Epithelial cell of esophagus (primary cell): ENCODE measurements around the gene DGKB.

Experiments used
- DNase-seq: peaks from one replicate; pipeline ENCODE4 v3.0.0; 2010; ENCODE audit warnings: low read depth
- H3K4me3 ChIP-seq: 2 replicates; pipeline ENCODE4 v1.5.1; 2011; ENCODE audit warnings: mild to moderate bottlenecking, low read length, control low read depth
- TF ChIP-seq, protein P1 (sequence below): IDR thresholded peaks from 2 replicates; pipeline ENCODE4 v1.5.1; 2011; ENCODE audit warnings: low read depth, mild to moderate bottlenecking, low read length, control low read depth, inconsistent platforms; ENCODE audit not compliant: insufficient read depth; ENCODE audit errors: missing control alignments

The DGKB gene

DNA sequence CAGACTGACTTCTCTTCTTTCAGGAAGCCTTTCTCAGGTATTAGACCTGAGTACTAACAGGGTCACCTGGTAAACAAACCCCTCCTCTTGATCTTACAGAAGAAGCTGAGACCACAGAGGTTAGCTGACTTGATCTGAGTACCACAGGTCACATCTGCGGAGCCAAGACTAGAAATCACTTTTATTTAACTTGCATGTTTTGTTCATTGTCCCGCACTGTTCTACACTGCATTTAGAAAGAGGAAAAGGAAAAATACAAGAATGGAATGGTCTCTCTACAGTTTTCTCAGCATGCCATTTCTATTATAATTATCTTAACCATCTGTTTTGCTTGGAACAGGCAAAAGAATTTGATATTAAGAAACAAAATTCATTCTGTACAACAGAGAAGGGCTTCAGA is 667.5 kb downstream of the DGKB start:
- no peak overlapping the region for H3K4me3 ChIP-seq
- DNase-seq: no peak
- TF ChIP-seq, protein P1, sequence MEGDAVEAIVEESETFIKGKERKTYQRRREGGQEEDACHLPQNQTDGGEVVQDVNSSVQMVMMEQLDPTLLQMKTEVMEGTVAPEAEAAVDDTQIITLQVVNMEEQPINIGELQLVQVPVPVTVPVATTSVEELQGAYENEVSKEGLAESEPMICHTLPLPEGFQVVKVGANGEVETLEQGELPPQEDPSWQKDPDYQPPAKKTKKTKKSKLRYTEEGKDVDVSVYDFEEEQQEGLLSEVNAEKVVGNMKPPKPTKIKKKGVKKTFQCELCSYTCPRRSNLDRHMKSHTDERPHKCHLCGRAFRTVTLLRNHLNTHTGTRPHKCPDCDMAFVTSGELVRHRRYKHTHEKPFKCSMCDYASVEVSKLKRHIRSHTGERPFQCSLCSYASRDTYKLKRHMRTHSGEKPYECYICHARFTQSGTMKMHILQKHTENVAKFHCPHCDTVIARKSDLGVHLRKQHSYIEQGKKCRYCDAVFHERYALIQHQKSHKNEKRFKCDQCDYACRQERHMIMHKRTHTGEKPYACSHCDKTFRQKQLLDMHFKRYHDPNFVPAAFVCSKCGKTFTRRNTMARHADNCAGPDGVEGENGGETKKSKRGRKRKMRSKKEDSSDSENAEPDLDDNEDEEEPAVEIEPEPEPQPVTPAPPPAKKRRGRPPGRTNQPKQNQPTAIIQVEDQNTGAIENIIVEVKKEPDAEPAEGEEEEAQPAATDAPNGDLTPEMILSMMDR: no peak

DNA sequence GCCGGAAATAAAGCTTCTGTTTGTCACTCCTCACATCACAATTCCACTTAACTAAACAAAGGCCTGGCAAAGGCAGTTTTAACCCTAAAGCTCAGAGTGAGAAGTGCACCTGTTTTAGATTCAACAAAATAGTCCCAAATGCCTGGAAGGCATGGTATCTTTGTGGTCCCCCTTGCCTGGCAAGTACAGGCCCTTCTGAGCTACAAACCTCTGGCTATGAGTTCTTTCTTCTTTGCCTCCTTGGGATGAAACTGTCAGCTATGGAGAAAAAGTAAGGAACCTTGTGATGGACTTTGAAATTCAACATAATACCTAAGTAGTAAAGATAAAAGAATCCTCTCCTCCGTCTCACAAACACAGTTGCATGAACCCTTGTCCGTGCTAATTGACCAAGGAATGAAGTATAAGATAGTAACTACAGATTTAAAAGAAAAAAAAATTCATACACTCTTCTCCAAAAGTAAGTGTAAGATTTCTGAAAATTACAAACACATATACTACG is 668.6 kb downstream of the DGKB start:
- no peak for DNase-seq
- TF ChIP-seq, protein P1: no peak

DNA sequence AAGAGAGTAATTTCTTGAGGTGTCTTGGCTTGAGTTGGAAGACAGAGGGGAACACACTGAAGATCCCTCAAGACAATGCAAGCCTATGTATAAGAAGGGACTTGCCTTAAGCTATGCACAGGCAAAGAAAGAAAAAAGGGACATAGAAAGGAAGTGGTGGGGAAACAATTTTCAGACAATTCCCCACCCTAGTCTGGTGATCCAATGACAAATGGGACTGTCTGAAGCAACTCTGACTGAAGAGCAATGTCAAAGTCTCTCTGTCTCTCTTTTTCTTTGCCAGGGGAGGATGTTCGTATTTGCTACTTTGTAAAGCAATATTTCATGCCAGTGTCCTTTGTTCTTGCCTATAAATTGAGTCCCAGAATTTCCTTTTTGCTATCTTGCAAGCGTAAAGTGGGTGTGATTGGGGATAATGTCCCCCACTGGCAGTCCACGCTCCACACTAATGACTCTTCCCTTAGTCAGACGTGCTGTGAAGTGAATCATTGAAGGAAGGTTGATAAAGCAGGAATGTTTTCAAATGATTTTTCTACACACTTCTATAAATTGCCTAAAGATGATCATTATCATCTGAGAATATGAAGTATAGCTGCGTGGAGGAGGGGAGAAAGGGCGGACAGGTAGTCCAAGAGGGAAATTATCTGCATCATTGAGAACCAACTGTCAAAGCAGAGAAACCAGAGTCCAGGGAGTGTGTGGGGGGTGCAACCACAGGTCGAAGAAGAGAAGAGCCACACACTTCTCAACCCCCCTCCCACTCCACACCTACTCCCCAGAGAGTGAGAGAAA is 669.3 kb downstream of the DGKB start:
- no peak overlapping the region for H3K4me3 ChIP-seq
- DNase-seq: peak; percentile 45
- TF ChIP-seq, protein P1: no peak

More for the DNA sequence above, 668.6 kb downstream of the DGKB start:
- H3K4me3 ChIP-seq: no peak overlapping the region

DNA sequence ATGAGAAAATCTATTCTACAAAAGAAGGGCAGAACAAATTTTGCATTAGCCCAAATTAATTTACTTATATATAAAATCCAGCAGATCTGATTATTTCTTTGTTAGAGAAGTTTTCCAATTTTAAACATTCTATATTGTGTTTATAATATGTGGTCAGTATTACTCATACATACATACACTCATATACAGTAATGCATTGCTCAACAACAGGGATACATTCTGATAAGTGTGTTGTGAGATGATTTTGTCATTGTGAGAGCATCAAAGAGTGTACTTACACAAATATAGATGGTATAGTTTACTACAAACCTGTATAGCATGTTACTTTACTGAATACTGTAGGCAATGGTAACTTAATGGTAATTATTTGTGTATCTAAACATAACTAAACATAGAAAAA is 673.5 kb downstream of the DGKB start:
- H3K4me3 ChIP-seq: no peak overlapping the region
- DNase-seq: peak; percentile 64
- TF ChIP-seq, protein P1: no peak

DNA sequence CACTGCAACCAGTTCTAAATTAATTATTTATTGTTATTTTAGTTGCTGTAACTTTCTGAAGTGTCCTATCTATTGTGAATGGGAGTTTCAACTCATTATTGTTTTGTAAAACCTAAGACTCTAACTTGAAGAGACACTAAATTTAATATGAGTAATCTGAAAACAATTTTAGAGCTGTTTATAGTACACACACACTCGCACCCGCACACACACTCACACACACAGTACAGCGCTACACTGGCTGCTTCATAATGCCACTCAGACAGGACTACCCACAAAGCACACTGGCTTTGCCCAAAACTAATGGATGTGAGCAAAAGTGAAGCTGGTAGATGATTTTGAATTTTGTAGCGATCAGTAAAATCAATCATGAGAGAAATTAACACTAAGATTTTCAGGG is 674.2 kb downstream of the DGKB start:
- TF ChIP-seq, protein P1: no peak
- no peak for DNase-seq
- no peak overlapping the region for H3K4me3 ChIP-seq

DNA sequence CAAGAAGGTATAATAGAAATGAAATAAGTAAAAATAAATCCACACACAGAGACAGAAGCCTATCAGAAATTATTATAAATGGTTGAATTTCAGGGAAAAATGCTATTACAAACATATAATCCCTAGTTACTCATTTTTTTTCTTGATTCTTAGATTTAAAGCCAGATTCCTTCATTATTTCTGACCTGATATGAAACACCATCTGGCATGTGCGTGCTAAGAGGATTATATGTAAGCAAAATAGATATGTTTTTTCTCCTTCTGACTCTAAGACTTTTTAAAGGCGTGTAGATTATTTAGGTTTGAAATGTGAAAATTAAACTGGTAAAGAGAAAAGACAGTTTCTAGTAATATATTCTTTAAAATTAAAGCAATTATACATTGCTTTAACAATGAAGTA is 676.4 kb downstream of the DGKB start:
- TF ChIP-seq, protein P1: no peak
- no peak for DNase-seq
- no peak overlapping the region for H3K4me3 ChIP-seq

DNA sequence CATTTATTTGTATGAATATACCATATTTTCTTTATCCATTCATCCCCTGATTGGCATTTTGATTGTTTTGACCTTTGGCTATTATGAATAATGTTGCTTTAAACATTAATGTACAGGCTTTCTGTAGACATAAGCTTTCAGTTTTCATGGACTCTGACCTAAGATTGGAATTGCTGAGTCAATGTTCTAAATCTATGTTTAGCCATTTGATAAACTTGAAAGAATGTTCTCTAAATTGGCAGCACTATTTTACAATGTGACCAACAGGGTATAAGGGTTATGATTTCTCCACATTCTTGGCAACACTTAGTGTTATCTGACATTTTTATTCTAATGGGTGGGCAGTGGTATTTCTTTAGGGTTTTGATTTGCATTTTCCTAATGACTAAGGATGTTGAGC is 683.4 kb downstream of the DGKB start:
- TF ChIP-seq, protein P1: no peak
- no peak for DNase-seq
- no peak overlapping the region for H3K4me3 ChIP-seq
